DND-41 (cell line): ENCODE data around the gene GLCE.
"Not testable (repeated sequence)": the region's sequence is repeated elsewhere in the genome, so short reads cannot be mapped to it uniquely, and the experiment has no call there.

Experiments used
- ATAC-seq: fragments of 200-7000 bp; cut with Tn5 transposase; 3 replicates; pipeline ENCODE4 v1.9.1; 2021; ENCODE audit warnings: low read depth; ENCODE audit not compliant: insufficient read depth
- DNase-seq: peaks from one replicate; pipeline ENCODE4 v3.0.0-alpha.2; 2020
- H2AFZ ChIP-seq: 2 replicates; pipeline ENCODE4 v1.6.0; 2012; ENCODE audit warnings: low read depth, low read length
- H3K27ac ChIP-seq: 2 replicates; pipeline ENCODE4 v1.5.1; 2012; ENCODE audit warnings: low read length, inconsistent platforms
- H3K27me3 ChIP-seq: fragments of 200-600 bp; sonication (generic); 2 replicates; pipeline ENCODE4 v1.6.0; 2012; ENCODE audit warnings: low read length, mild to moderate bottlenecking, inconsistent platforms; ENCODE audit not compliant: insufficient read depth, poor library complexity
- H3K36me3 ChIP-seq: 2 replicates; pipeline ENCODE4 v1.5.1; 2012; ENCODE audit warnings: low read length, inconsistent platforms; ENCODE audit not compliant: insufficient read depth
- H3K4me1 ChIP-seq: 2 replicates; pipeline ENCODE4 v1.5.1; 2012; ENCODE audit warnings: mild to moderate bottlenecking, low read length; ENCODE audit not compliant: insufficient read depth
- H3K4me2 ChIP-seq: 2 replicates; pipeline ENCODE4 v1.6.0; 2012; ENCODE audit warnings: mild to moderate bottlenecking, moderate library complexity, low read length, inconsistent platforms; ENCODE audit not compliant: insufficient read depth
- H3K4me3 ChIP-seq, 2 experiments: fragments of 200-600 bp in 1 of 2; shearing (Covaris generic) in 1 of 2; 2 replicates each; pipeline ENCODE4 v1.5.1; 2012 to 2016; ENCODE audit warnings: inconsistent platforms in 2 of 2, low read length in 2 of 2, mild to moderate bottlenecking in 2 of 2, low read depth in 1 of 2, moderate library complexity in 1 of 2
- H3K79me2 ChIP-seq: 2 replicates; pipeline ENCODE4 v1.6.0; 2012; ENCODE audit warnings: low read length, inconsistent platforms; ENCODE audit not compliant: insufficient read depth
- H3K9ac ChIP-seq: 2 replicates; pipeline ENCODE4 v1.6.0; 2012; ENCODE audit warnings: low read depth, mild to moderate bottlenecking, inconsistent platforms, low read length, moderate library complexity
- H3K9me3 ChIP-seq: 2 replicates; pipeline ENCODE4 v1.5.1; 2012; ENCODE audit warnings: low read length, moderate library complexity, mild to moderate bottlenecking, inconsistent platforms; ENCODE audit not compliant: insufficient read depth, severe bottlenecking
- H4K20me1 ChIP-seq: 2 replicates; pipeline ENCODE4 v1.6.0; 2012; ENCODE audit warnings: low read length; ENCODE audit not compliant: insufficient read depth
- CTCF ChIP-seq: IDR thresholded peaks from 2 replicates; pipeline ENCODE4 v1.5.1; 2012; ENCODE audit warnings: borderline replicate concordance, low read length, moderate library complexity, mild to moderate bottlenecking; ENCODE audit not compliant: poor library complexity, severe bottlenecking; ENCODE audit errors: extremely low read depth
- EZH2 ChIP-seq: IDR thresholded peaks from 3 replicates; pipeline ENCODE4 v1.6.1; 2012; ENCODE audit warnings: borderline replicate concordance, low read depth, mild to moderate bottlenecking, moderate library complexity, low read length, inconsistent platforms; ENCODE audit not compliant: severe bottlenecking

The GLCE gene

DNA sequence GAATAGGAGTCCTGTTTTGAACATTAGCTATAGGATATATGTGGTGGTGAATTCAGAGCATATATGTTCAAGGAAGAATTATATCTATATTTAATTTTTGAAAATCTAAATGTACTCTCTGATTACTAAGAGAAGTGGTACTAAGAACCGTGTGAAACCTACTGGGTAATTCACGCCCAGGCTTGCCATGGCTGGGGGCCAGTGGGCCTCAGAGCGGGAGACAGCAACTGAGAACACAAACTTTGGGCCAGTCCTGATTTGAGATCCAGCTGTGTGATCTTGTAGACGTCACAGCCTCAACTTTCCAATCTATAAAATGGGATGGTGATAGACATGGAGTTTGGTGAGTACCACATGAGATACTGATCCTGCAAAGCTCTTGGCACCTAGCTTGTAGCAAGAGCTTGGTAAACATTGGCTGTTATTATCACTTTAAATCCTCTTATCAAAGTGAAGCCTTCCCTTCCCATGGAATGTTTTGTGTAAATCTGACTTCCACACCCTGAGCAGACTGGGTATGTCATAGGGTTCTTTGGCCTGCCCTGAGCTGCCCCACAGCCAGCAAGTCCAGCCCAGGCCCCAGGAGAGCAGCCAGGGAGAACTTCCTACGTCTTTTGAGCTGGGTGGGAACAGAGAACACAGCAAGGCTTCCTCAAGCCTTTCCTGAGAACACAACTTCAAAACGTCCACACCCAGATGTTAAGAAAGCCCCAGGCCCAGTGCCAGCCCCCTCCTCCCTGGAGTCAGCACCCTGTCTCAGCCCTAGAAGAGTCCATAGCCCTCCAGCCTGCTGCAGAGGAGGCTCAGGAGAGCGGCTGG is 130.1 kb downstream of the GLCE start:
- no peaks in the 10 kb centered on the region for H3K4me1 ChIP-seq
- no peak overlapping the region for H3K27ac ChIP-seq
- H3K79me2 ChIP-seq: no peaks in the 10 kb centered on the region
- no peak for DNase-seq
- ATAC-seq: no peak
- no peak overlapping the region for H3K4me3 ChIP-seq
- H2AFZ ChIP-seq: no peak overlapping the region
- TF ChIP-seq EZH2: no peak
- TF ChIP-seq CTCF: no peak
- H3K9me3 ChIP-seq: no peaks in the 10 kb centered on the region
- no peak overlapping the region for H3K4me2 ChIP-seq
- H3K36me3 ChIP-seq: no peaks in the 10 kb centered on the region
- H3K9ac ChIP-seq: no peak overlapping the region
- peaks cover 4% of the 10 kb centered on the region for H3K27me3 ChIP-seq
- no peaks in the 10 kb centered on the region for H4K20me1 ChIP-seq

- H4K20me1 ChIP-seq, H3K4me2 ChIP-seq, H3K9ac ChIP-seq, H3K9me3 ChIP-seq, H3K36me3 ChIP-seq, H3K27me3 ChIP-seq, ATAC-seq, H3K27ac ChIP-seq, H3K79me2 ChIP-seq, DNase-seq, H3K4me3 ChIP-seq, H3K4me1 ChIP-seq, H2AFZ ChIP-seq: not testable (repeated sequence)
These were observed 131.2 kb downstream of the GLCE start for GRCh38 chr15:69291651-69292050.

GRCh38 chr15:69292826-69293420 is 132.5 kb downstream of the GLCE start:
- Histone ChIP-seq H4K20me1 (peaks cover 3% of the 10 kb centered on the region; the same call in 1 of the 2 replicates), H3K27me3 (peaks cover 4% of the 10 kb centered on the region), H3K36me3 (no peaks in the 10 kb centered on the region), H2AFZ (no peak overlapping the region), H3K4me1 (no peaks in the 10 kb centered on the region), H3K4me3 (no peak overlapping the region), H3K9ac (no peak overlapping the region), H3K9me3 (no peaks in the 10 kb centered on the region), H3K4me2 (no peak overlapping the region), H3K27ac (no peak overlapping the region), H3K79me2 (no peaks in the 10 kb centered on the region)
- no peak for TF ChIP-seq EZH2
- no peak for TF ChIP-seq CTCF
- ATAC-seq (no peak), DNase-seq (no peak)
